Trophoblast cell (in vitro differentiated cells and primary cell): ENCODE results near the gene PLEK2.

Source experiments
- DNase-seq, 2 donors: peaks; one replicate each; pipeline ENCODE4 v3.0.0-alpha.2; 2016
- H2AFZ ChIP-seq: 2 replicates; pipeline ENCODE4 v1.6.1; 2013; ENCODE audit warnings: low read length, moderate library complexity, mild to moderate bottlenecking; ENCODE audit not compliant: insufficient read depth, poor library complexity
- H2AK5ac ChIP-seq: 2 replicates; pipeline ENCODE4 v1.6.1; 2013; ENCODE audit warnings: mild to moderate bottlenecking, low read length
- H2BK120ac ChIP-seq: 2 replicates; pipeline ENCODE4 v1.6.1; 2013; ENCODE audit warnings: low read length, mild to moderate bottlenecking, moderate library complexity; ENCODE audit not compliant: insufficient read depth, poor library complexity
- H2BK12ac ChIP-seq: 2 replicates; pipeline ENCODE4 v1.6.1; 2013; ENCODE audit warnings: mild to moderate bottlenecking, low read length, moderate library complexity
- H2BK5ac ChIP-seq: 2 replicates; pipeline ENCODE4 v1.6.1; 2013; ENCODE audit warnings: low read length, low read depth, moderate library complexity, mild to moderate bottlenecking; ENCODE audit not compliant: poor library complexity
- H3K14ac ChIP-seq: 2 replicates; pipeline ENCODE4 v1.6.1; 2013; ENCODE audit warnings: mild to moderate bottlenecking, low read length
- H3K18ac ChIP-seq: 2 replicates; pipeline ENCODE4 v1.6.1; 2013; ENCODE audit warnings: mild to moderate bottlenecking, low read length
- H3K23ac ChIP-seq: 2 replicates; pipeline ENCODE4 v1.6.1; 2013; ENCODE audit warnings: low read length
- H3K27ac ChIP-seq: 2 replicates; pipeline ENCODE4 v1.5.1; 2013; ENCODE audit warnings: low read depth, mild to moderate bottlenecking, inconsistent platforms, low read length, moderate library complexity
- H3K27me3 ChIP-seq: 2 replicates; pipeline ENCODE4 v1.6.1; 2013; ENCODE audit warnings: inconsistent platforms, mild to moderate bottlenecking, low read length, moderate library complexity; ENCODE audit not compliant: insufficient read depth
- H3K36me3 ChIP-seq, 2 experiments: 1 replicate in 1 of 2; 2 replicates in 1 of 2; pipeline ENCODE4 v1.6.1; 2013; ENCODE audit warnings: low read length in 2 of 2, mild to moderate bottlenecking in 2 of 2, moderate library complexity in 1 of 2; ENCODE audit not compliant: insufficient read depth in 2 of 2, control insufficient read depth in 1 of 2
- H3K4ac ChIP-seq: 2 replicates; pipeline ENCODE4 v1.6.1; 2013; ENCODE audit warnings: low read depth, mild to moderate bottlenecking, low read length, moderate library complexity
- H3K4me1 ChIP-seq, 2 experiments: 1 replicate in 1 of 2; 2 replicates in 1 of 2; pipeline ENCODE4 v1.6.1; 2013; ENCODE audit warnings: low read length in 2 of 2, mild to moderate bottlenecking in 2 of 2, moderate library complexity in 1 of 2; ENCODE audit not compliant: insufficient read depth in 2 of 2, control insufficient read depth in 1 of 2
- H3K4me2 ChIP-seq: 2 replicates; pipeline ENCODE4 v1.6.1; 2013; ENCODE audit warnings: inconsistent platforms, mild to moderate bottlenecking, low read length, moderate library complexity
- H3K4me3 ChIP-seq: 2 replicates; pipeline ENCODE4 v1.5.1; 2013; ENCODE audit warnings: mild to moderate bottlenecking, low read depth, low read length, inconsistent platforms
- H3K79me1 ChIP-seq: one replicate; pipeline ENCODE4 v1.6.1; 2013; ENCODE audit warnings: low read length
- H3K79me2 ChIP-seq: 2 replicates; pipeline ENCODE4 v1.6.1; 2013; ENCODE audit warnings: low read length, mild to moderate bottlenecking; ENCODE audit not compliant: control insufficient read depth, insufficient read depth, poor library complexity
- H3K9ac ChIP-seq: 2 replicates; pipeline ENCODE4 v1.6.1; 2013; ENCODE audit warnings: mild to moderate bottlenecking, low read length
- H3K9me3 ChIP-seq: 2 replicates; pipeline ENCODE4 v1.6.1; 2013; ENCODE audit warnings: low read depth, mild to moderate bottlenecking, control low read depth, inconsistent platforms, low read length; ENCODE audit not compliant: insufficient read depth
- H4K12ac ChIP-seq: 2 replicates; pipeline ENCODE4 v1.6.1; 2013; ENCODE audit warnings: low read depth, mild to moderate bottlenecking, low read length, moderate library complexity
- H4K8ac ChIP-seq: 2 replicates; pipeline ENCODE4 v1.6.1; 2013; ENCODE audit warnings: low read depth, mild to moderate bottlenecking, low read length, moderate library complexity
- H4K91ac ChIP-seq: one replicate; pipeline ENCODE4 v1.6.1; 2013; ENCODE audit warnings: low read depth, mild to moderate bottlenecking, low read length, moderate library complexity
- WGBS: extraction: QIAGEN DNeasy Blood & Tissue Kit; methylation state at CpG from one replicate; pipeline ENCODE4 v1.1.7; 2013; ENCODE audit warnings: missing lambda C conversion rate; ENCODE audit not compliant: insufficient read length, insufficient coverage; ENCODE audit errors: extremely low coverage; 5-methylcytosine and 5-hydroxymethylcytosine counted together

The PLEK2 gene

DNA sequence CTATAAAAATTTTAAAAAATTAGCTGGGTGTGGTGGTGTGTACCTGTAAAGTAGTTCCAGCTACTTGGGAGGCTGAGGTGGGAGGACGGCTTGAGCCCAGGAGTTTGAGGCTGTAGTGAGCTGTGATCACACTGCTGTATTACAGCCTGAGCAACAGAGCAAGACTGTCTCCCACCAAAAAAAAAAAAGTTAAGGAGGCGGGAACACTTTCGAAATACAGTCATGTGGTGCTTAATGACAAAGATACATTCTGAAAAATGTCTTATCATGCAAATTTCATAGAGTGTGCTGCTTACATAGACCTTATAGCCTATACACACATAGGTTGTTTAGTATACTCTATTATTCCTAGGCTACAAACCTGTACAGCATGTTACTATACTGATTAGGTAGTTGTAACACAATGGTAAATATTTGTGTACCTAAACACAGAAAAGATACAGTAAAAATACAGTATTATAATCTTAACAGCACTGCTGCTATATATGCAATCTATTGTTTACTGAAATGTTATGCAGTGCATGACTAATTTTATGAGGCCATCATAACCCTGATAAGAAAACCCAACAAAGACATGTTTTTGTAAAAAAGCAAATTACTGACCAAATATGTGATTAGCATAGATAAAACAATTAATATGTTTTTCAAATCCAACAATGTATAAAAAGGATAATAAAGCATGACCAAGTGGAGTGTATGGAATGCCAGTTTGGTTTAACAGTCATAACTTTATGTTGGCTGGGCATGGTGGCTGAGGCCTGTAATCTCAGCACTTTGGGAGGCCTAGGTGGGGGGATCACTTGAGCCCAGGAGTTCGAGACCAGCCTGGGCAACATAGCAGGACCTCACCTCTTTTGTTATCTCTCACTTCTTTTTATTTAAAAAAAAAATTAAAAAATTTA lies 40.5 kb downstream of the PLEK2 start:
- no CpG with 5 or more reads among the region's 4 CpGs for WGBS
- no peak overlapping the region for H3K27ac ChIP-seq
- DNase-seq, result no peak

GRCh38 chr14:67370830-67371229 lies 41.1 kb downstream of the PLEK2 start:
- Histone ChIP-seq H3K4me1 (no peaks in the 10 kb centered on the region), H4K12ac (no peak overlapping the region), H2AFZ (no peak overlapping the region), H3K79me2 (no peaks in the 10 kb centered on the region), H2BK5ac (no peak overlapping the region), H3K9ac (no peak overlapping the region), H3K27ac (no peak overlapping the region), H3K18ac (no peak overlapping the region), H2BK120ac (no peak overlapping the region), H3K79me1 (no peaks in the 10 kb centered on the region), H3K4ac (peak overlapping the region; percentile 36), H4K91ac (no peak overlapping the region), H3K14ac (no peak overlapping the region), H3K4me3 (no peak overlapping the region), H2BK12ac (no peak overlapping the region), H3K4me2 (no peak overlapping the region), H3K23ac (no peak overlapping the region), H3K27me3 (no peaks in the 10 kb centered on the region), H3K36me3 (peaks cover 22 to 29% of the 10 kb centered on the region in 2 experiments), H4K8ac (no peak overlapping the region), H2AK5ac (no peak overlapping the region), H3K9me3 (no peaks in the 10 kb centered on the region)
- no peak for DNase-seq
- no CpG with 5 or more reads among the region's 5 CpGs for WGBS

More for the DNA sequence above, 40.5 kb downstream of the PLEK2 start:
- Histone ChIP-seq H3K36me3 (peaks cover 19 to 28% of the 10 kb centered on the region in 2 experiments), H3K4me3 (no peak overlapping the region), H3K27me3 (no peaks in the 10 kb centered on the region), H2BK12ac (no peak overlapping the region), H3K79me1 (no peaks in the 10 kb centered on the region), H3K4ac (no peak overlapping the region), H3K23ac (no peak overlapping the region), H2BK120ac (no peak overlapping the region), H3K14ac (no peak overlapping the region), H2BK5ac (no peak overlapping the region), H4K8ac (no peak overlapping the region), H2AFZ (no peak overlapping the region), H3K9ac (no peak overlapping the region), H3K79me2 (no peaks in the 10 kb centered on the region), H3K4me2 (no peak overlapping the region), H2AK5ac (no peak overlapping the region), H4K91ac (no peak overlapping the region), H4K12ac (no peak overlapping the region), H3K18ac (no peak overlapping the region), H3K4me1 (no peaks in the 10 kb centered on the region), H3K9me3 (no peaks in the 10 kb centered on the region)

- Histone ChIP-seq H4K91ac (no peak overlapping the region), H3K9ac (no peak overlapping the region), H3K79me2 (peaks cover 1% of the 10 kb centered on the region), H3K79me1 (peaks cover 2% of the 10 kb centered on the region), H2BK5ac (no peak overlapping the region), H2BK120ac (no peak overlapping the region), H4K12ac (no peak overlapping the region), H3K4me2 (no peak overlapping the region), H2AFZ (no peak overlapping the region), H3K36me3 (peaks cover 15 to 18% of the 10 kb centered on the region in 2 experiments), H3K14ac (no peak overlapping the region), H3K4me3 (no peak overlapping the region), H2BK12ac (no peak overlapping the region), H3K9me3 (no peaks in the 10 kb centered on the region), H3K27ac (no peak overlapping the region), H3K4ac (no peak overlapping the region), H3K4me1 (no peaks in the 10 kb centered on the region), H3K27me3 (no peaks in the 10 kb centered on the region), H2AK5ac (no peak overlapping the region), H4K8ac (no peak overlapping the region), H3K23ac (no peak overlapping the region), H3K18ac (no peak overlapping the region)
- WGBS, result no CpG with 5 or more reads among the region's 4 CpGs
- DNase-seq, result no peak
Measured at GRCh38 chr14:67365476-67365875, 46.5 kb downstream of the PLEK2 start.

DNA sequence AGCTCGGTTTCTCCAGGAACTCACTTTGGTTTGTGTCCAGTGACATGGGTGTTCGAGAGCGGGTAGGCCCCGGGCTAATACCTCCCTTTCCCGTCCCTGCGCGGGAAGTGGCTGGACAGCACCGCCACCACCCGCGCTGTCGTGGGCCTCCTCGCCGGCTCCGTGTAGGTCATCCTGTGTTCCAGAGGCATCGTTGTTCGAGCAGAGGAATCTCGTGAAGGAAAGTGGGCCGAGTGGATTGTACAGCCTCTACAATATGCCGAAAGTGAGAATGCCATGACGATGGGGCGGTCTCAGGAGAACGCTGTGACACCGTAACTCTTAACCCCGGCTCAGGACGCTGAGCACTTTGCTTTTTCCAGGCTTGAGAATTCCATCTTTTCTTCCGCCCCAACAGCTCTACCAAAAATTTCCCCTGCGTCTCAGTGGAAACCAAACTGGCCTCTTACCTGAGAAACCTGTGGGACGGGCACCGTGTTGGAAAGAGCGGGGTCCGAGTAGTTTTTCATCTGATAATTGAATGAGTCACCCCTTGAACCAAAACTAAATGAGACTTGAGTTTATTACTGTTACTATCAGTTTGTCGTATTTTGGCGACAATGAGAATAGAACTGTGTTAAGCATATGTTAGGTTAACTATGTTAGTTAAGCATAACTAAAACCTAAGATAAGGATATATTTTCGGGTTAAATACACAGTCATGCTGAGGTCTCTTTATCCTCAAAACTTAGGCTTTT lies 51.3 kb downstream of the PLEK2 start:
- H3K4me1 ChIP-seq, result peaks cover 0 to 6% of the 10 kb centered on the region in 2 experiments
- H3K18ac ChIP-seq, result peak overlapping the region; percentile 20
- peak overlapping the region; percentile 67 for H3K14ac ChIP-seq
- no peak overlapping the region for H2BK12ac ChIP-seq
- peak overlapping the region; percentile 75 for H4K8ac ChIP-seq
- H2AK5ac ChIP-seq, result peak overlapping the region; percentile 19
- peaks cover 14% of the 10 kb centered on the region for H3K79me2 ChIP-seq
- peak overlapping the region; percentile 88 for H3K9ac ChIP-seq
- H3K27ac ChIP-seq, result peak overlapping the region; percentile 13
- H3K36me3 ChIP-seq, result no peaks in the 10 kb centered on the region
- H4K91ac ChIP-seq, result peak overlapping the region; percentile 28
- H3K4me2 ChIP-seq, result peak overlapping the region; percentile 95
- H3K4ac ChIP-seq, result peak overlapping the region; percentile 48
- peak overlapping the region; percentile 8 for H2BK120ac ChIP-seq
- no peak overlapping the region for H2BK5ac ChIP-seq
- DNase-seq, result no peak
- WGBS, result no CpG with 5 or more reads among the region's 34 CpGs
- H3K23ac ChIP-seq, result peak overlapping the region; percentile 63
- peak overlapping the region; percentile 10 for H4K12ac ChIP-seq
- no peaks in the 10 kb centered on the region for H3K9me3 ChIP-seq
- H3K79me1 ChIP-seq, result peaks cover 10% of the 10 kb centered on the region
- H3K4me3 ChIP-seq, result peak overlapping the region; percentile 92
- H3K27me3 ChIP-seq, result no peaks in the 10 kb centered on the region
- peak overlapping the region; percentile 68 for H2AFZ ChIP-seq
